Common myeloid progenitor, CD34-positive (primary cell): ENCODE measurements around the gene ADGRL3.
"Not testable (repeated sequence)": the region's sequence is repeated elsewhere in the genome, so short reads cannot be mapped to it uniquely, and the experiment has no call there.

Source experiments
- CTCF ChIA-PET: fragments of 350-600 bp; sonication (Branson Sonifier 250); formaldehyde crosslinking; loops from one replicate; lab custom pipeline; 2021; ENCODE audit warnings: antibody characterized with exemption; lab: Charles Lee
- POLR2A ChIA-PET: fragments of 350-600 bp; sonication (Branson Sonifier 250); formaldehyde crosslinking; loops from one replicate; lab custom pipeline; 2021; ENCODE audit warnings: antibody characterized with exemption; lab: Charles Lee
- DNase-seq, 3 donors: peaks; one replicate each; pipeline versions ENCODE4 v3.0.0 to v3.0.0-alpha.2; 2013
- H3K27ac ChIP-seq, 2 experiments: 1 replicate in 1 of 2; 2 replicates in 1 of 2; pipeline ENCODE4 v1.7.0; 2013; ENCODE audit warnings: inconsistent platforms in 2 of 2, low read length in 2 of 2, mild to moderate bottlenecking in 2 of 2, low read depth in 1 of 2, moderate library complexity in 1 of 2; ENCODE audit not compliant: severe bottlenecking in 2 of 2, insufficient read depth in 1 of 2, poor library complexity in 1 of 2
- H3K27me3 ChIP-seq, 5 experiments: replicated peaks in 2 of 5; 1 replicate in 3 of 5; 2 replicates in 2 of 5; pipeline versions ENCODE4 v1.6.1 to v1.7.0; 2013; ENCODE audit warnings: low read length in 4 of 5, mild to moderate bottlenecking in 2 of 5, moderate library complexity in 2 of 5, inconsistent platforms in 1 of 5; ENCODE audit not compliant: insufficient read depth in 5 of 5, control insufficient read depth in 4 of 5
- H3K36me3 ChIP-seq, 4 experiments: 1 replicate in 2 of 4; 2 replicates in 2 of 4; pipeline versions ENCODE4 v1.6.1 to v1.7.0; 2013; ENCODE audit warnings: low read length in 3 of 4, control low read depth in 1 of 4, mild to moderate bottlenecking in 1 of 4; ENCODE audit not compliant: control insufficient read depth in 4 of 4, insufficient read depth in 4 of 4
- H3K4me1 ChIP-seq, 4 experiments: 1 replicate in 3 of 4; 2 replicates in 1 of 4; pipeline versions ENCODE4 v1.6.1 to v1.7.1; 2013; ENCODE audit warnings: low read length in 3 of 4, mild to moderate bottlenecking in 3 of 4, control low read depth in 1 of 4, inconsistent platforms in 1 of 4, moderate library complexity in 1 of 4; ENCODE audit not compliant: control insufficient read depth in 4 of 4, insufficient read depth in 4 of 4; ENCODE audit errors: control extremely low read depth in 1 of 4
- H3K4me3 ChIP-seq, 7 experiments: 1 replicate in 4 of 7; 2 replicates in 3 of 7; pipeline versions ENCODE4 v1.5.1 to v1.7.0; 2013; ENCODE audit warnings: mild to moderate bottlenecking in 7 of 7, low read length in 6 of 7, moderate library complexity in 6 of 7, inconsistent platforms in 2 of 7, low read depth in 2 of 7, control low read depth in 1 of 7; ENCODE audit not compliant: insufficient read depth in 4 of 7, control insufficient read depth in 1 of 7; ENCODE audit errors: extremely low read depth in 1 of 7
- H3K9me3 ChIP-seq, 5 experiments: 1 replicate in 4 of 5; 2 replicates in 1 of 5; pipeline versions ENCODE4 v1.6.1 to v1.7.1; 2013; ENCODE audit warnings: low read length in 4 of 5, mild to moderate bottlenecking in 2 of 5, inconsistent platforms in 1 of 5, low read depth in 1 of 5, moderate library complexity in 1 of 5; ENCODE audit not compliant: control insufficient read depth in 4 of 5, insufficient read depth in 2 of 5; ENCODE audit errors: control extremely low read depth in 1 of 5
- whole genome bisulfite sequencing: methylation state at CpG from one replicate; pipeline ENCODE4 v1.1.5; 2013; ENCODE audit not compliant: insufficient coverage; 5-methylcytosine and 5-hydroxymethylcytosine counted together

The ADGRL3 gene

DNA sequence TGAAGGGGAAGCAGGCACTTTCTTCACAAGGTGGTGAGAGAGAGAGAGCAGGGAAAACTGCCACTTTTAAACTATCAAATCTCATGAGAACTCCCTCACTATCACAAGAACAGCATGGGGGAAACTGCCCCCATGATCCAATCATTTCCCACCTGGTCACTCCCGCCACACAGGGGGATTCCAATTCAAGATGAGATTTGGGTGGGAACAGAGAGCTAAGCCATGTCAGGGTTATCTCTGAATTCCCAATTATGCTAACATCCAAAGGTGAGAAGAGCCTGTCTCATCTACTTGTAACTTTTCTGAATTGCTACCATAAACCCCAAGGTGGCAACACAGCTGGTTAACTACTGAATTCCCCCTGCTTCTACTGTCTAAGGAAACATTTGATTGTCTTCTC lies 758.5 kb downstream of the ADGRL3 start:
- WGBS: no CpG with 5 or more reads among the region's 1 CpG
- Histone ChIP-seq H3K36me3 (no peaks in the 10 kb centered on the region), H3K9me3 (no peaks in the 10 kb centered on the region), H3K4me1 (no peaks in the 10 kb centered on the region), H3K27me3 (no peaks in the 10 kb centered on the region), H3K4me3 (no peak overlapping the region), H3K27ac (no peak overlapping the region)
- DNase-seq: no peak
- ChIA-PET POLR2A (no interaction called here), CTCF (no interaction called here)

DNA sequence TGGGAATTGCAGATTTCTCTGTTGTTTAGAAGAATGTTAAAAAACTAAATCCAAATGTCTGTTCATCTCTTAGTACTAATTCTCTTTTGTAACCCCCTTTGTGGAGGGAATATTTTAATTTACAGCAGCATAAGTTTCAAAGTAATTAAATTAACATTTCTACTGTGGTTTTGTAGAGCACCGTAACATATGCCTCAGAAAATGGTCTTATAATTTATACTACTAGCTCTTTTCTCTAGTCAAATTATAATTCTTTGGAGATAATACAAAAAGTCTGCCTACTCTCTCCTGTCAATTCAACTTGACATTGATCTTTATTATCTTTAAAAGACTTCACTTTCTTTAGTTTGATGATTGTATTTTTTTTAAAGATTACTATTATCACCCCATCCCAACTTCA lies 759.0 kb downstream of the ADGRL3 start:
- POLR2A ChIA-PET: no interaction called here
- WGBS: no CpG with 5 or more reads among the region's 1 CpG

DNA sequence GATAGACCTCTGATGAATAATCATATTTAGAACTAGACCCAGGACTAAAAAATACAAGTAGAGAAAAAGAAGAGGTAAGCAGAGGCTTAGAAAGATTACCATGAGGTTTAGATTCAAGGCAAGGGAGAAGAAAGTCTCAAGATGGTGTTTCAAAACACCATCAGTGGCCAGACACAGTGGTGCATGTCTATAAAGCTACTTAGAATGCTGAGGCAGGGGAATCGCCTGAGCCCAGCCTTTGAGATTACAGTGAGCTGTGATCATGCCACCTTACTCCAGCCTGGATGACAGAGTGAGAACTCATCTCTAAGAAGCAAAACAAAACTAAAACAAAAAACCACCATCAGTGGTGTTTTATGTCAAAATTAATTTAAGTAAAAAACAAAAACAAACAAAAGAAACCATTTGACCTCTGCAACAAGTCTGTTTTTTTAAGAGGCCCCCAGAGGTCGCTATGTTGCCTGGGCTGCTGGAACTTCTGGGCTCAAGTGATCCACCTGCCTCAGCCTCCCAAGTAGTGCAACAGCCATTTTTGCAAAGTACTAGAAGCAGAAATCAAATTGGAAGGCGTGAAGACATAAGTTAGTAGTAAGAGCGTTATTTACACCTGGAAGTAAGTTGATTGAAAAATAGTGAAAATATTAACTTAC lies 784.3 kb downstream of the ADGRL3 start:
- POLR2A ChIA-PET: no interaction called here
- H3K27ac ChIP-seq: no peak overlapping the region
- no peaks in the 10 kb centered on the region for H3K27me3 ChIP-seq
- no peaks in the 10 kb centered on the region for H3K4me1 ChIP-seq
- CTCF ChIA-PET: no interaction called here
- H3K36me3 ChIP-seq: no peaks in the 10 kb centered on the region
- WGBS: 85% methylated on average over 3 of the region's 4 CpGs
- H3K9me3 ChIP-seq: no peaks in the 10 kb centered on the region
- DNase-seq: no peak
- H3K4me3 ChIP-seq: no peak overlapping the region

More for the DNA sequence above, 759.0 kb downstream of the ADGRL3 start:
- CTCF ChIA-PET: no interaction called here
- no peak for DNase-seq
- no peaks in the 10 kb centered on the region for H3K4me1 ChIP-seq
- no peak overlapping the region for H3K27ac ChIP-seq
- H3K9me3 ChIP-seq: no peaks in the 10 kb centered on the region
- H3K36me3 ChIP-seq: no peaks in the 10 kb centered on the region
- no peaks in the 10 kb centered on the region for H3K27me3 ChIP-seq
- H3K4me3 ChIP-seq: no peak overlapping the region

DNA sequence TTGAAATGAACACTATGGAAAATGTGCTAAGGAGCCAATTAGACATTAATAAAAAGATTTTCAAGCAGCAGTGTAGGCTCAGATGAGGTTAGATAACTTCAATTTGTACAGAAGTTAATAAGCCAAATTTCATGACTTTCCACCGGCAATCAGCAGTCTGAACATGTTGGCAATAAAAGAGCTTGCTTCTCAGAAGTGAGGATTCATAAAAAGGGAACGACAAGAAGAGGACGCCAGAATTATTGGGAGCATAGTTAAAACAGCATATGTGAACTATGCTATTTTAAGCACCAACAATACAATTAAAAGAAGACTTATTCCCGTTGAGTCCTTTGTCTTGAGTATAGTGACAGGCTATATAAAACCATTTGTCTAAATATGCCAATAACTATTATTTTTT lies 785.3 kb downstream of the ADGRL3 start:
- Histone ChIP-seq H3K27ac (no peak overlapping the region), H3K4me3 (no peak overlapping the region), H3K27me3 (no peaks in the 10 kb centered on the region), H3K4me1 (no peaks in the 10 kb centered on the region), H3K36me3 (no peaks in the 10 kb centered on the region), H3K9me3 (no peaks in the 10 kb centered on the region)
- ChIA-PET POLR2A (no interaction called here), CTCF (interaction anchor here (0.7 kb wide), 1 partner anchor 110 kb away, joined by 3 read pairs; no protein-coding TSS in a partner anchor)
- 100% methylated on average over 1 of the region's 4 CpGs for WGBS
- no peak for DNase-seq

DNA sequence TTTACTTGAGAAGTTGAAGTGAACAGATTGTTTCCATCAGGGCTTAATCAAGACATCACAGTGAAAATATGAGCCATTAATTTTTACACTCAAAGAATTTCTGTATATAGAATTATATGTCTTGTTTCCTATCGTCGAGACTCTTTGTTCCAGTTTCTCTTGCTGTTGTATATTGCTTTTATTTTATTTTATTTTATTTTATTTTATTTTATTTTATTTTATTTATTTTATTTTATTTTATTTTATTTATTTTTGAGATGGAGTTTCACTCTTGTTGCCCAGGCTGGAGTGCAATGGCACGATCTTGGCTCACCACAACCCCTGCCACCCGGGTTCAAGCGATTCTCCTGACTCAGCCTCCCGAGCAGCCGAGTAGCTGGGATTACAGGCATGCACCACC lies 786.8 kb downstream of the ADGRL3 start:
- H3K4me1 ChIP-seq, H3K4me3 ChIP-seq, H3K36me3 ChIP-seq, DNase-seq, CTCF ChIA-PET, H3K9me3 ChIP-seq, H3K27ac ChIP-seq, POLR2A ChIA-PET, H3K27me3 ChIP-seq: not testable (repeated sequence)
- WGBS: 96% methylated on average over 4 of the region's 7 CpGs

DNA sequence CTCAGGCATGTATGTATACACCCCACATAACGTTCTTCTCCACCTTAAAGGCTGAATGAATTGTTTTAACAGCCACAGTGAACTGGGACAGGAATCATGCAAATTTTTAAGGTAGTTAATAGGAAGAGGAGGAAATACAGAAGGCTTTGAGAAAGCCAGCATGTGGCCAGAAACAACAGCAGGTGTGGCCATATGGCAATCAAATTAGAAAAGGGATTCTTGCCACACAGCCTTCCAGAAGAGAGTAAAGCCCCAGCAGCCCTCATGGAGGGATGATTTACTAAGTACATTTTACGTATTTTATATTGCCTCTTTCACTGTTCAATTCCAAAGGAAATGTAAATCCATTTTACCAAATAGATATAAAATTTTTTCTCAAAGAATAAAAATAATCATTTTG lies 792.2 kb downstream of the ADGRL3 start:
- WGBS: no CpG with 5 or more reads among the region's 2 CpGs
- no peak overlapping the region for H3K27ac ChIP-seq
- no peaks in the 10 kb centered on the region for H3K27me3 ChIP-seq
- H3K4me1 ChIP-seq: no peaks in the 10 kb centered on the region
- CTCF ChIA-PET: no interaction called here
- H3K9me3 ChIP-seq: no peaks in the 10 kb centered on the region
- no peak overlapping the region for H3K4me3 ChIP-seq
- POLR2A ChIA-PET: no interaction called here
- H3K36me3 ChIP-seq: no peaks in the 10 kb centered on the region
- DNase-seq: no peak

DNA sequence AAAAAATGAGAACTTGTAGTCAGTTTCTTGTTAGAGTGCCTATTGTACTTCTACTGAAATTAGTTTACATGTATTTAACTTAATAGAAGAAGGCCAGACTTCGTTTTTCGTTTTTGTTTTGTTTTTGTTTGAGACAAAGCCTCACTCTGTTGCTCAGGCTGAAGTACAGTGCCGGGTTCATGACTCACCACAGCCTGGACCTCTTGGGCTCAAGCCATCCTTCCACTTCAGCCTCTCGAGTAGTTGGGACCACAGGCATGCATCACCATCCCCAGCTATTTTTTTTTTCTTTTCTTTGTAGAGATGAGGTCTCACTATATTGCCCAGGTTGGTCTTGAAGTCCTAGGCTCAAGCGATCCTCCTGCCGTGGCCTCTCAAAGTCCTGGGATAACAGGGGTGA lies 793.9 kb downstream of the ADGRL3 start:
- Histone ChIP-seq H3K9me3 (no peaks in the 10 kb centered on the region), H3K27ac (no peak overlapping the region), H3K4me1 (no peaks in the 10 kb centered on the region), H3K4me3 (no peak overlapping the region), H3K27me3 (no peaks in the 10 kb centered on the region), H3K36me3 (no peaks in the 10 kb centered on the region)
- POLR2A ChIA-PET: no interaction called here
- CTCF ChIA-PET: no interaction called here
- 93% methylated on average over 4 of the region's 6 CpGs for WGBS
- DNase-seq: no peak
